H1 (cell line): ENCODE data around the gene ARHGAP25.

ENCODE experiments used
- BCL11A ChIP-seq, 2 experiments: IDR thresholded peaks; one replicate each; pipeline ENCODE4 v1.6.1; 2011; ENCODE audit warnings: low read depth in 2 of 2, low read length in 2 of 2, mild to moderate bottlenecking in 2 of 2
- CTCF ChIP-seq, 3 experiments: IDR thresholded peaks; 1 replicate in 2 of 3; 2 replicates in 1 of 3; pipeline versions ENCODE4 v1.5.1 to v1.6.1; 2011; ENCODE audit warnings: low read length in 3 of 3, mild to moderate bottlenecking in 3 of 3, inconsistent platforms in 2 of 3, low read depth in 1 of 3, moderate library complexity in 1 of 3; ENCODE audit not compliant: insufficient read depth in 1 of 3; ENCODE audit errors: control extremely low read depth in 1 of 3
- EP300 ChIP-seq, 2 experiments: IDR thresholded peaks; 1 replicate in 1 of 2; 2 replicates in 1 of 2; pipeline ENCODE4 v1.6.1; 2011 to 2012; ENCODE audit warnings: low read depth in 2 of 2, low read length in 2 of 2, mild to moderate bottlenecking in 2 of 2, borderline replicate concordance in 1 of 2, inconsistent platforms in 1 of 2, moderate library complexity in 1 of 2
- EZH2 ChIP-seq: fragments of 200-600 bp; sonication (generic); IDR thresholded peaks from 2 replicates; pipeline ENCODE4 v1.7.1; 2012; ENCODE audit warnings: low read depth, mild to moderate bottlenecking, moderate library complexity, low read length, inconsistent platforms; ENCODE audit not compliant: severe bottlenecking
- JUN ChIP-seq: IDR thresholded peaks from 2 replicates; pipeline ENCODE4 v1.6.1; 2011; ENCODE audit warnings: low read depth, mild to moderate bottlenecking, improper control_type of control experiment, low read length
- JUND ChIP-seq: IDR thresholded peaks from 2 replicates; pipeline ENCODE4 v1.6.1; 2011; ENCODE audit warnings: mild to moderate bottlenecking, improper control_type of control experiment, low read length
- POLR2A ChIP-seq, 2 experiments: IDR thresholded peaks; 1 replicate in 1 of 2; 2 replicates in 1 of 2; pipeline ENCODE4 v1.6.1; 2011; ENCODE audit warnings: low read depth in 2 of 2, low read length in 2 of 2, mild to moderate bottlenecking in 2 of 2; ENCODE audit errors: control extremely low read depth in 1 of 2
- RNF2 ChIP-seq: fragments of 200-900, 300-1000 bp; sonication (generic); IDR thresholded peaks from 2 replicates; pipeline ENCODE4 v1.7.1; 2016; ENCODE audit warnings: borderline replicate concordance, low read depth, mild to moderate bottlenecking, antibody characterized with exemption, low read length; ENCODE audit not compliant: poor library complexity, severe bottlenecking; ENCODE audit errors: missing control alignments
- SIN3A ChIP-seq, 2 experiments: IDR thresholded peaks in 1 of 2; conservative IDR thresholded peaks in 1 of 2; 2 replicates each; pipeline ENCODE4 v1.6.1; 2011 to 2012; ENCODE audit warnings: low read length in 2 of 2, improper control_type of control experiment in 1 of 2, low read depth in 1 of 2, mild to moderate bottlenecking in 1 of 2
- TF ChIP-seq, protein P1 (sequence below): IDR thresholded peaks from 2 replicates; pipeline ENCODE4 v1.6.1; 2012; ENCODE audit warnings: inconsistent platforms

GRCh38 chr2:68769586-68770270, 35.1 kb downstream of the ARHGAP25 start:
- TF ChIP-seq, protein P1, sequence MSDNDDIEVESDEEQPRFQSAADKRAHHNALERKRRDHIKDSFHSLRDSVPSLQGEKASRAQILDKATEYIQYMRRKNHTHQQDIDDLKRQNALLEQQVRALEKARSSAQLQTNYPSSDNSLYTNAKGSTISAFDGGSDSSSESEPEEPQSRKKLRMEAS, result no peak
- TF ChIP-seq BCL11A (IDR thresholded peaks at IDR 0.05; ENCODE audit: low read depth in 2 of 2, low read length in 2 of 2) (no peak), JUND (no peak), EP300 (IDR thresholded peaks at IDR 0.05; ENCODE audit: borderline replicate concordance in 1 of 2, low read depth in 2 of 2, low read length in 2 of 2) (no peak), POLR2A (IDR thresholded peaks at IDR 0.05; ENCODE audit: control extremely low read depth in 1 of 2, low read depth in 2 of 2, low read length in 2 of 2) (no peak), EZH2 (no peak), CTCF (IDR thresholded peaks at IDR 0.05; ENCODE audit: control extremely low read depth in 1 of 3, insufficient read depth in 1 of 3, low read depth in 1 of 3, low read length in 3 of 3) (no peak), RNF2 (no peak), JUN (no peak), SIN3A (conservative IDR thresholded peaks at IDR 0.05 in 1 of 2, IDR thresholded peaks at IDR 0.05 in 1 of 2; ENCODE audit: low read depth in 1 of 2, low read length in 2 of 2) (no peak)
